Keratinocyte (primary cell): ENCODE data around the gene ACO2. TPM values are rescaled to one million over a fixed set of nuclear protein-coding genes. Genes with fewer than 3 reads are reported as not detected.

ENCODE experiments used
- DNase-seq: peaks from one replicate; pipeline ENCODE4 v3.0.0-alpha.2; 2011; ENCODE audit warnings: low read depth, missing footprints, low spot score
- FAIRE-seq: peaks from 2 replicates; lab custom pipeline; 2011; peaks lifted over from hg19 to GRCh38; lab: Jason Lieb, UNC
- H2AFZ ChIP-seq: 2 replicates; pipeline ENCODE4 v1.6.0; 2012; ENCODE audit warnings: low read length, control low read depth, inconsistent platforms; ENCODE audit not compliant: control insufficient read depth
- H3K27ac ChIP-seq: 2 replicates; pipeline ENCODE4 v1.5.1; 2011; ENCODE audit warnings: low read length; ENCODE audit not compliant: control insufficient read depth, insufficient read depth
- H3K27me3 ChIP-seq: 3 replicates; pipeline ENCODE4 v1.6.0; 2011; ENCODE audit warnings: low read length; ENCODE audit not compliant: control insufficient read depth, insufficient read depth; ENCODE audit errors: extremely low read depth
- H3K36me3 ChIP-seq, 2 experiments: 2 replicates in 1 of 2; 3 replicates in 1 of 2; pipeline ENCODE4 v1.5.1; 2011; ENCODE audit warnings: low read length in 2 of 2, mild to moderate bottlenecking in 1 of 2; ENCODE audit not compliant: control insufficient read depth in 2 of 2, insufficient read depth in 2 of 2; ENCODE audit errors: extremely low read depth in 1 of 2
- H3K4me1 ChIP-seq: 3 replicates; pipeline ENCODE4 v1.5.1; 2011; ENCODE audit warnings: low read length; ENCODE audit not compliant: control insufficient read depth, insufficient read depth; ENCODE audit errors: extremely low read depth
- H3K4me2 ChIP-seq: 3 replicates; pipeline ENCODE4 v1.6.0; 2011; ENCODE audit warnings: low read depth, low read length; ENCODE audit not compliant: control insufficient read depth, insufficient read depth; ENCODE audit errors: extremely low read depth
- H3K4me3 ChIP-seq, 3 experiments: fragments of 200-600 bp in 1 of 3; sonication (generic) in 1 of 3; 2 replicates in 2 of 3; 3 replicates in 1 of 3; pipeline ENCODE4 v1.5.1; 2011 to 2016; ENCODE audit warnings: low read length in 3 of 3, mild to moderate bottlenecking in 3 of 3, control low read depth in 2 of 3, inconsistent platforms in 1 of 3, low read depth in 1 of 3, mixed read lengths in 1 of 3, mixed run types in 1 of 3, moderate library complexity in 1 of 3; ENCODE audit not compliant: control insufficient read depth in 2 of 3, insufficient read depth in 2 of 3; ENCODE audit errors: extremely low read depth in 1 of 3
- H3K79me2 ChIP-seq: 2 replicates; pipeline ENCODE4 v1.6.0; 2012; ENCODE audit warnings: low read length; ENCODE audit not compliant: control insufficient read depth, insufficient read depth
- H3K9ac ChIP-seq: 3 replicates; pipeline ENCODE4 v1.6.0; 2011; ENCODE audit warnings: low read length; ENCODE audit not compliant: control insufficient read depth, insufficient read depth; ENCODE audit errors: extremely low read depth
- H3K9me1 ChIP-seq: 3 replicates; pipeline ENCODE4 v1.6.0; 2011; ENCODE audit warnings: low read length; ENCODE audit not compliant: control insufficient read depth, insufficient read depth; ENCODE audit errors: extremely low read depth
- H3K9me3 ChIP-seq: 2 replicates; pipeline ENCODE4 v1.5.1; 2012; ENCODE audit warnings: low read depth, low read length; ENCODE audit not compliant: control insufficient read depth
- H4K20me1 ChIP-seq: 3 replicates; pipeline ENCODE4 v1.6.0; 2011; ENCODE audit warnings: low read length; ENCODE audit not compliant: control insufficient read depth, insufficient read depth; ENCODE audit errors: extremely low read depth
- CTCF ChIP-seq, 3 experiments: IDR thresholded peaks in 1 of 3; conservative IDR thresholded peaks in 1 of 3; optimal IDR thresholded peaks in 1 of 3; 2 replicates in 2 of 3; 3 replicates in 1 of 3; pipeline versions ENCODE3 to v1.5.1; 2011; ENCODE audit warnings: low read length in 3 of 3, mild to moderate bottlenecking in 3 of 3, moderate library complexity in 2 of 3, control low read depth in 1 of 3, inconsistent platforms in 1 of 3; ENCODE audit not compliant: insufficient read depth in 2 of 3; ENCODE audit errors: extremely low read depth in 1 of 3
- EZH2 ChIP-seq: IDR thresholded peaks from one replicate; pipeline ENCODE4 v1.6.1; 2012; ENCODE audit warnings: inconsistent platforms, mild to moderate bottlenecking, low read length, moderate library complexity
- dilution Hi-C: fragments of 300-500 bp; cut with MboI; formaldehyde crosslinking; loops from one replicate; pipeline ENCODE4 v1.7.0; 2020; ENCODE audit warnings: low sequenced_read_pairs; ENCODE audit not compliant: extremely low pct_ligation_motif_present
- polyA plus RNA-seq, 5 experiments: library from polyadenylated mRNA; depleted of rRNA in 3 of 5; stranded (reverse) in 3 of 5; stranded (forward) in 1 of 5; unstranded in 1 of 5; fragments of >200 nt; gene quantifications; 1 replicate in 1 of 5; 2 replicates in 3 of 5; 3 replicates in 1 of 5; pipeline versions ENCODE4 v1.2.1 to v1.2.3, GENCODE V29; 2011 to 2012; ENCODE audit warnings: missing spikeins in 2 of 5, low read depth in 1 of 5, low replicate concordance in 1 of 5

Gene ACO2
- polyA plus RNA-seq, 1 donor (not counting 4 experiments of a cell fraction or from before 2014, with no cell fraction given): 37.2 TPM

- H3K4me1 ChIP-seq: no peaks in the 10 kb centered on the region
- no peak overlapping the region for H3K27ac ChIP-seq
- peaks cover 54 to 57% of the 10 kb centered on the region in 2 experiments for H3K36me3 ChIP-seq
- peaks cover 2% of the 10 kb centered on the region for H4K20me1 ChIP-seq
- no peak overlapping the region for H3K9ac ChIP-seq
- no peak overlapping the region for H3K4me3 ChIP-seq
- TF ChIP-seq EZH2 (no peak), CTCF (optimal IDR thresholded peaks at IDR 0.05 in 1 of 3, IDR thresholded peaks at IDR 0.05 in 1 of 3, conservative IDR thresholded peaks at IDR 0.05 in 1 of 3; ENCODE audit: extremely low read depth in 1 of 3, insufficient read depth in 2 of 3, low read length in 3 of 3) (no peak)
- DNase-seq: no peak
- peaks cover 3% of the 10 kb centered on the region for H3K9me1 ChIP-seq
- H3K27me3 ChIP-seq: no peaks in the 10 kb centered on the region
- FAIRE-seq: no peak
- H3K79me2 ChIP-seq: peaks cover 24% of the 10 kb centered on the region
- dilution Hi-C loops: no loop called here
- H3K9me3 ChIP-seq: no peaks in the 10 kb centered on the region
- no peak overlapping the region for H3K4me2 ChIP-seq
- no peak overlapping the region for H2AFZ ChIP-seq
Measured at GRCh38 chr22:41530890-41531714, 62.2 kb downstream of the ACO2 start.

GRCh38 chr22:41531715-41532477 is 63.0 kb downstream of the ACO2 start:
- TF ChIP-seq EZH2 (no peak), CTCF (optimal IDR thresholded peaks at IDR 0.05 in 1 of 3, IDR thresholded peaks at IDR 0.05 in 1 of 3, conservative IDR thresholded peaks at IDR 0.05 in 1 of 3; ENCODE audit: extremely low read depth in 1 of 3, insufficient read depth in 2 of 3, low read length in 3 of 3) (no peak)
- H3K4me1 ChIP-seq: no peaks in the 10 kb centered on the region
- no peak overlapping the region for H3K27ac ChIP-seq
- H4K20me1 ChIP-seq: peaks cover 2% of the 10 kb centered on the region
- no peak overlapping the region for H3K9ac ChIP-seq
- H2AFZ ChIP-seq: no peak overlapping the region
- peaks cover 48 to 50% of the 10 kb centered on the region in 2 experiments for H3K36me3 ChIP-seq
- no peaks in the 10 kb centered on the region for H3K27me3 ChIP-seq
- no peak overlapping the region for H3K4me2 ChIP-seq
- dilution Hi-C loops: no loop called here
- H3K4me3 ChIP-seq: no peak overlapping the region
- no peak for FAIRE-seq
- no peaks in the 10 kb centered on the region for H3K9me3 ChIP-seq
- no peak for DNase-seq
- peaks cover 25% of the 10 kb centered on the region for H3K79me2 ChIP-seq
- H3K9me1 ChIP-seq: peaks cover 3% of the 10 kb centered on the region
